OCI-LY1 (cell line): ENCODE measurements around the gene HMG20B.

Source experiments
- H2AFZ ChIP-seq: fragments of 200-600 bp; sonication (generic), shearing (Covaris generic); 2 replicates; pipeline ENCODE4 v1.6.0; 2014; ENCODE audit warnings: antibody characterized with exemption, mild to moderate bottlenecking, low read length
- H3F3A ChIP-seq: fragments of 200-600 bp; sonication (generic), shearing (Covaris generic); 2 replicates; pipeline ENCODE4 v1.6.0; 2014; ENCODE audit warnings: mild to moderate bottlenecking, antibody characterized with exemption, low read length, moderate library complexity; ENCODE audit not compliant: insufficient read depth
- H3K27ac ChIP-seq: fragments of 200-600 bp; sonication (generic); 2 replicates; pipeline ENCODE4 v1.5.1; 2014; ENCODE audit warnings: low read length, mixed run types, mild to moderate bottlenecking, low read depth; ENCODE audit not compliant: poor library complexity, severe bottlenecking
- H3K27me3 ChIP-seq: fragments of 200-600 bp; sonication (generic); 2 replicates; pipeline ENCODE4 v1.6.0; 2014; ENCODE audit warnings: antibody characterized with exemption, mild to moderate bottlenecking, low read length, moderate library complexity; ENCODE audit not compliant: insufficient read depth
- H3K36me3 ChIP-seq: fragments of 200-600 bp; sonication (generic); 2 replicates; pipeline ENCODE4 v1.6.1; 2014; ENCODE audit warnings: mild to moderate bottlenecking, antibody characterized with exemption, low read length, moderate library complexity, mixed read lengths; ENCODE audit not compliant: insufficient read depth
- H3K4me1 ChIP-seq: fragments of 200-600 bp; sonication (generic); 2 replicates; pipeline ENCODE4 v1.5.1; 2014; ENCODE audit warnings: mild to moderate bottlenecking, low read length, moderate library complexity; ENCODE audit not compliant: insufficient read depth, severe bottlenecking
- H3K4me2 ChIP-seq: fragments of 200-600 bp; sonication (generic), shearing (Covaris generic); 2 replicates; pipeline ENCODE4 v1.6.1; 2014; ENCODE audit warnings: low read length
- H3K4me3 ChIP-seq: fragments of 200-600 bp; sonication (generic); 2 replicates; pipeline ENCODE4 v1.5.1; 2014; ENCODE audit warnings: low read length, low read depth, mild to moderate bottlenecking, mixed read lengths; ENCODE audit not compliant: poor library complexity, severe bottlenecking
- H3K79me2 ChIP-seq: fragments of 200-600 bp; shearing (Covaris generic); 2 replicates; pipeline ENCODE4 v1.6.1; 2016; ENCODE audit warnings: mixed run types, low read length, mixed read lengths; ENCODE audit not compliant: insufficient read depth
- H3K9ac ChIP-seq: fragments of 200-600 bp; sonication (generic), shearing (Covaris generic); 2 replicates; pipeline ENCODE4 v1.6.1; 2014; ENCODE audit warnings: mild to moderate bottlenecking, low read length, mixed read lengths
- H3K9me2 ChIP-seq: fragments of 200-600 bp; sonication (generic), shearing (Covaris generic); 2 replicates; pipeline ENCODE4 v1.6.1; 2014; ENCODE audit warnings: low read depth, mild to moderate bottlenecking, low read length, mixed read lengths
- H3K9me3 ChIP-seq: fragments of 200-600 bp; shearing (Covaris generic); 2 replicates; pipeline ENCODE4 v1.6.1; 2014; ENCODE audit warnings: low read length, mixed read lengths
- H4K20me1 ChIP-seq: fragments of 200-600 bp; sonication (generic), shearing (Covaris generic); 2 replicates; pipeline ENCODE4 v1.6.0; 2016; ENCODE audit warnings: mild to moderate bottlenecking, low read length; ENCODE audit not compliant: insufficient read depth
- EZH2 ChIP-seq: fragments of 200-600 bp; sonication (generic), shearing (Covaris generic); IDR thresholded peaks from 2 replicates; pipeline ENCODE4 v1.8.0; 2017; ENCODE audit warnings: borderline replicate concordance, mixed run types, mild to moderate bottlenecking, antibody characterized with exemption, low read length, moderate library complexity, mixed read lengths
- TF ChIP-seq, protein P1 (sequence below): fragments of 200-600 bp; sonication (generic), shearing (Covaris generic); IDR thresholded peaks from 2 replicates; pipeline ENCODE4 v1.5.1; 2017; ENCODE audit warnings: mild to moderate bottlenecking, antibody characterized with exemption, low read length, moderate library complexity, mixed read lengths

The HMG20B gene

GRCh38 chr19:3572132-3572854 is 451 bp upstream of the HMG20B start:
- H4K20me1 ChIP-seq, result no peaks in the 10 kb centered on the region
- 0 out of 2 replicates have a peak, but pooled peaks cover 3% of the 10 kb centered on the region for H3F3A ChIP-seq
- H3K9me2 ChIP-seq, result no peaks in the 10 kb centered on the region
- H3K9ac ChIP-seq, result peak overlapping the region; percentile 56
- peaks cover 6% of the 10 kb centered on the region; the same call in 1 of the 2 replicates for H3K27me3 ChIP-seq
- H2AFZ ChIP-seq, result peak overlapping the region; percentile 91
- peak overlapping the region; percentile 99 for H3K4me2 ChIP-seq
- no peak for TF ChIP-seq EZH2
- TF ChIP-seq, protein P1, sequence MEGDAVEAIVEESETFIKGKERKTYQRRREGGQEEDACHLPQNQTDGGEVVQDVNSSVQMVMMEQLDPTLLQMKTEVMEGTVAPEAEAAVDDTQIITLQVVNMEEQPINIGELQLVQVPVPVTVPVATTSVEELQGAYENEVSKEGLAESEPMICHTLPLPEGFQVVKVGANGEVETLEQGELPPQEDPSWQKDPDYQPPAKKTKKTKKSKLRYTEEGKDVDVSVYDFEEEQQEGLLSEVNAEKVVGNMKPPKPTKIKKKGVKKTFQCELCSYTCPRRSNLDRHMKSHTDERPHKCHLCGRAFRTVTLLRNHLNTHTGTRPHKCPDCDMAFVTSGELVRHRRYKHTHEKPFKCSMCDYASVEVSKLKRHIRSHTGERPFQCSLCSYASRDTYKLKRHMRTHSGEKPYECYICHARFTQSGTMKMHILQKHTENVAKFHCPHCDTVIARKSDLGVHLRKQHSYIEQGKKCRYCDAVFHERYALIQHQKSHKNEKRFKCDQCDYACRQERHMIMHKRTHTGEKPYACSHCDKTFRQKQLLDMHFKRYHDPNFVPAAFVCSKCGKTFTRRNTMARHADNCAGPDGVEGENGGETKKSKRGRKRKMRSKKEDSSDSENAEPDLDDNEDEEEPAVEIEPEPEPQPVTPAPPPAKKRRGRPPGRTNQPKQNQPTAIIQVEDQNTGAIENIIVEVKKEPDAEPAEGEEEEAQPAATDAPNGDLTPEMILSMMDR, result no peak
- peak overlapping the region; percentile 65 for H3K4me3 ChIP-seq
- peaks cover 18% of the 10 kb centered on the region for H3K36me3 ChIP-seq
- no peaks in the 10 kb centered on the region for H3K9me3 ChIP-seq
- H3K27ac ChIP-seq, result no peak overlapping the region
- no peaks in the 10 kb centered on the region for H3K79me2 ChIP-seq
- peaks cover 21% of the 10 kb centered on the region for H3K4me1 ChIP-seq

- Histone ChIP-seq H3K79me2 (no peaks in the 10 kb centered on the region), H3K4me2 (peak overlapping the region; percentile 75), H3K27me3 (peaks cover 6% of the 10 kb centered on the region; the same call in 1 of the 2 replicates), H3K4me3 (peak overlapping the region; percentile 88), H3K36me3 (peaks cover 18% of the 10 kb centered on the region), H3F3A (0 out of 2 replicates have a peak, but pooled peaks cover 3% of the 10 kb centered on the region), H3K9me3 (no peaks in the 10 kb centered on the region), H3K9me2 (no peaks in the 10 kb centered on the region), H4K20me1 (no peaks in the 10 kb centered on the region), H2AFZ (no peak overlapping the region), H3K4me1 (peaks cover 21% of the 10 kb centered on the region), H3K9ac (peak overlapping the region; percentile 82), H3K27ac (peak overlapping the region; percentile 68)
- TF ChIP-seq, protein P1, result no peak
- no peak for TF ChIP-seq EZH2
Measured at GRCh38 chr19:3573162-3573857, 566 bp downstream of the HMG20B start.

DNA sequence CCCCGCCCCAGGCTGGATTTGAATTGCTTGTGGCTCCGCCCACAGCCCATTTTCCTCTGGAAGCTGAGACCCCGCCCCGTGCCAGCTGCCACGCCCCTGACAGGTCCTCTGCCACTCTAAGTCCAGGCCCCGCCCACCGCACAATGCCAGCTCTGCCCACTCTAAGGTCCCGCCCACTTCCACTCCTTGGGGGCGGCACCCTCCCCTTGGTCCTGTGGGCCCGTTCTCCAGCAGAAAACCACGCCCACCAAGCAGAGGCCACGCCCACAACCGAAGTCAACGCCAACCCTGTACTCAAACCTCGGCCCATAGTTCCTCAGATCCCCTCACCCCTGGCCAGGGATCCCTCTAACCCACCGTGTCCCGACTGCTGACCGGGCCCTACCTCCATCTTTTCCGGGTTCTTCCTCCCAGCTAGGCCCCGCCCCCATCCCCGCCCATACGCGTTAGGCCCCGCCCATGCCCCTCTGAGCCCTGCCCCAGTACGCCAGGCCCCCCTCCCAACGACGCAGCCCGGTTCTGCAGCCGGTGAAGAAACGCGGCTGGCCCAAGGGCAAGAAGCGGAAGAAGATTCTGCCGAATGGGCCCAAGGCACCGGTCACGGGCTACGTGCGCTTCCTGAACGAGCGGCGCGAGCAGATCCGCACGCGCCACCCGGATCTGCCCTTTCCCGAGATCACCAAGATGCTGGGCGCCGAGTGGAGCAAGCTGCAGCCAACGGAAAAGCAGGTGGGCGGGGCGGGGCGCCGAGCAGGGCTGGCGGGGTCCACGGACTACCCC is 1.3 kb downstream of the HMG20B start:
- 0 out of 2 replicates have a peak, but pooled peaks cover under 1% of the 10 kb centered on the region for H3K27me3 ChIP-seq
- H3K9me2 ChIP-seq, result no peaks in the 10 kb centered on the region
- TF ChIP-seq, protein P1, result no peak
- TF ChIP-seq EZH2, result no peak
- no peak overlapping the region for H3K27ac ChIP-seq
- peaks cover 21% of the 10 kb centered on the region for H3K4me1 ChIP-seq
- H4K20me1 ChIP-seq, result no peaks in the 10 kb centered on the region
- H3K4me2 ChIP-seq, result peak overlapping the region; percentile 75
- H3K9me3 ChIP-seq, result no peaks in the 10 kb centered on the region
- peak overlapping the region; percentile 88 for H3K4me3 ChIP-seq
- H3F3A ChIP-seq, result 0 out of 2 replicates have a peak, but pooled peaks cover 3% of the 10 kb centered on the region
- H2AFZ ChIP-seq, result no peak overlapping the region
- H3K9ac ChIP-seq, result no peak overlapping the region; the same call in 1 of the 2 replicates
- H3K79me2 ChIP-seq, result no peaks in the 10 kb centered on the region
- peaks cover 18% of the 10 kb centered on the region for H3K36me3 ChIP-seq
